Measurements from ENCODE around the gene GRB2. TPM values are rescaled to one million over a fixed set of nuclear protein-coding genes. Genes with fewer than 3 reads are reported as not detected.
"Not testable (repeated sequence)": the region's sequence is repeated elsewhere in the genome, so short reads cannot be mapped to it uniquely, and the experiment has no call there.

Gene GRB2
- total RNA-seq, 1 experiment from 2014 or later, result 79.7 TPM

GRCh38 chr17:75447951-75448856 is 42.7 kb upstream of the GRB2 start:
- intact Hi-C loops (cut with micrococcal nuclease; ENCODE audit: unreplicated experiment), result no loop called here
- TF ChIP-seq CTCF (IDR thresholded peaks at IDR 0.05; ENCODE audit: unreplicated experiment), result no peak
- Mint-ChIP-seq H3K27ac (ENCODE audit: unreplicated experiment) (no peak overlapping the region), H3K27me3 (ENCODE audit: unreplicated experiment) (no peaks in the 10 kb centered on the region), H3K4me3 (ENCODE audit: low read depth, unreplicated experiment) (no peak overlapping the region), H3K4me1 (ENCODE audit: low read depth, unreplicated experiment) (no peaks in the 10 kb centered on the region), H3K9me3 (ENCODE audit: low read depth, unreplicated experiment) (no peaks in the 10 kb centered on the region), H3K36me3 (ENCODE audit: insufficient read depth, unreplicated experiment) (no peaks in the 10 kb centered on the region)
- CTCF ChIA-PET, result interaction anchor here (0.6 to 0.7 kb wide), 2 partner anchors 8 to 15 kb away, joined by 3 to 6 read pairs; no protein-coding TSS in a partner anchor
- DNase-seq, result no peak
- BruUV-seq (replicated peaks), result no TSS peak

- H3K27me3 Mint-ChIP-seq (ENCODE audit: unreplicated experiment); DNase-seq; BruUV-seq (replicated peaks); H3K4me3 Mint-ChIP-seq (ENCODE audit: low read depth, unreplicated experiment); H3K9me3 Mint-ChIP-seq (ENCODE audit: low read depth, unreplicated experiment); H3K36me3 Mint-ChIP-seq (ENCODE audit: insufficient read depth, unreplicated experiment); H3K4me1 Mint-ChIP-seq (ENCODE audit: low read depth, unreplicated experiment); H3K27ac Mint-ChIP-seq (ENCODE audit: unreplicated experiment); intact Hi-C loops (cut with micrococcal nuclease; ENCODE audit: unreplicated experiment): not testable (repeated sequence)
- CTCF ChIA-PET, result interaction anchor here (0.7 kb wide), 2 partner anchors 30 to 1231 kb away, joined by 5 to 10 read pairs; no protein-coding TSS in a partner anchor
Measured at GRCh38 chr17:75445896-75446295, 40.4 kb upstream of the GRB2 start.

- Mint-ChIP-seq H3K36me3 (ENCODE audit: insufficient read depth, unreplicated experiment) (no peaks in the 10 kb centered on the region), H3K27ac (ENCODE audit: unreplicated experiment) (no peak overlapping the region), H3K4me1 (ENCODE audit: low read depth, unreplicated experiment) (no peaks in the 10 kb centered on the region), H3K4me3 (ENCODE audit: low read depth, unreplicated experiment) (no peak overlapping the region), H3K27me3 (ENCODE audit: unreplicated experiment) (no peaks in the 10 kb centered on the region), H3K9me3 (ENCODE audit: low read depth, unreplicated experiment) (no peaks in the 10 kb centered on the region)
- CTCF ChIA-PET, result interaction anchor here (0.7 kb wide), 2 partner anchors 30 to 1230 kb away, joined by 5 to 10 read pairs; no protein-coding TSS in a partner anchor
- no TSS peak for BruUV-seq (replicated peaks)
- no peak for DNase-seq
- TF ChIP-seq CTCF (IDR thresholded peaks at IDR 0.05; ENCODE audit: unreplicated experiment), result no peak
- intact Hi-C loops (cut with micrococcal nuclease; ENCODE audit: unreplicated experiment), result no loop called here
Measured at GRCh38 chr17:75445296-75445695, 39.8 kb upstream of the GRB2 start.

- intact Hi-C loops (cut with micrococcal nuclease; ENCODE audit: unreplicated experiment), result no loop called here
- no peak overlapping the region for H3K27ac Mint-ChIP-seq (ENCODE audit: unreplicated experiment)
- H3K9me3 Mint-ChIP-seq (ENCODE audit: low read depth, unreplicated experiment), result no peaks in the 10 kb centered on the region
- no peaks in the 10 kb centered on the region for H3K36me3 Mint-ChIP-seq (ENCODE audit: insufficient read depth, unreplicated experiment)
- no peaks in the 10 kb centered on the region for H3K27me3 Mint-ChIP-seq (ENCODE audit: unreplicated experiment)
- no peak for TF ChIP-seq CTCF (IDR thresholded peaks at IDR 0.05; ENCODE audit: unreplicated experiment)
- H3K4me1 Mint-ChIP-seq (ENCODE audit: low read depth, unreplicated experiment), result no peaks in the 10 kb centered on the region
- DNase-seq, result no peak
- H3K4me3 Mint-ChIP-seq (ENCODE audit: low read depth, unreplicated experiment), result no peak overlapping the region
- BruUV-seq (replicated peaks), result no TSS peak
- CTCF ChIA-PET, result interaction anchor here (0.6 kb wide), 1 partner anchor 92 kb away, joined by 3 read pairs; no protein-coding TSS in a partner anchor
Measured at GRCh38 chr17:75442168-75443103, 37.0 kb upstream of the GRB2 start.
